GM18951 (cell line): ENCODE data around the gene DNAJB14.

ENCODE experiments used
- POLR2A ChIP-seq: IDR thresholded peaks from 4 replicates; pipeline ENCODE4 v1.6.1; 2011; ENCODE audit warnings: mild to moderate bottlenecking; ENCODE audit not compliant: insufficient read length, insufficient read depth; ENCODE audit errors: extremely low read depth
- in situ Hi-C: fragments of 300-500 bp; cut with MboI; formaldehyde crosslinking; loops from one replicate; pipeline ENCODE4 v1.12.0; 2022; ENCODE audit warnings: low sequenced_read_pairs, mixed read lengths, inconsistent platforms; ENCODE audit not compliant: unreplicated experiment

The DNAJB14 gene

GRCh38 chr4:99894161-99894997 lies 52.0 kb downstream of the DNAJB14 start, which contains the start of gene LAMTOR3:
Gene LAMTOR3 (minus strand): TSS chr4:99894427. CDS start chr4:99893963, 464 bp downstream.
- in situ Hi-C loops: no loop called here
- peak; percentile 62 for TF ChIP-seq POLR2A

- no peak for TF ChIP-seq POLR2A
- in situ Hi-C loops: no loop called here
Observed at GRCh38 chr4:99893839-99894160, 52.6 kb downstream of the DNAJB14 start.

- TF ChIP-seq POLR2A: no peak
- in situ Hi-C loops: no loop called here
Observed at GRCh38 chr4:99893029-99893428, 53.4 kb downstream of the DNAJB14 start.

- in situ Hi-C loops: no loop called here
- TF ChIP-seq POLR2A: no peak
Observed at GRCh38 chr4:99891351-99891750, 55.1 kb downstream of the DNAJB14 start.

GRCh38 chr4:99887837-99888236 lies 58.6 kb downstream of the DNAJB14 start:
- no peak for TF ChIP-seq POLR2A
- in situ Hi-C loops: loop anchor here (5.0 kb wide), 1 partner anchor 326 kb away; the partner anchor contains the start of gene TRMT10A

GRCh38 chr4:99886146-99886545 lies 60.3 kb downstream of the DNAJB14 start:
- in situ Hi-C loops: loop anchor here (5.0 kb wide), 1 partner anchor 324 kb away; the partner anchor contains the start of gene TRMT10A
- no peak for TF ChIP-seq POLR2A

GRCh38 chr4:99885687-99886086 lies 60.7 kb downstream of the DNAJB14 start:
- TF ChIP-seq POLR2A: no peak
- in situ Hi-C loops: loop anchor here (5.0 kb wide), 1 partner anchor 323 kb away; the partner anchor contains the start of gene TRMT10A

GRCh38 chr4:99885063-99885664 lies 61.3 kb downstream of the DNAJB14 start:
- TF ChIP-seq POLR2A: no peak
- in situ Hi-C loops: loop anchor here (5.0 kb wide), 1 partner anchor 323 kb away; the partner anchor contains the start of gene TRMT10A

GRCh38 chr4:99879458-99879857 lies 67.0 kb downstream of the DNAJB14 start:
- TF ChIP-seq POLR2A: no peak
- in situ Hi-C loops: loop anchor here (5.0 kb wide), 1 partner anchor 67 kb away; no protein-coding TSS in a partner anchor

- in situ Hi-C loops: loop anchor here (5.0 kb wide), 1 partner anchor 66 kb away; no protein-coding TSS in a partner anchor
- TF ChIP-seq POLR2A: no peak
Observed at GRCh38 chr4:99878604-99879003, 67.8 kb downstream of the DNAJB14 start.

- no peak for TF ChIP-seq POLR2A
- in situ Hi-C loops: loop anchor here (5.0 kb wide), 1 partner anchor 65 kb away; no protein-coding TSS in a partner anchor
Observed at GRCh38 chr4:99876946-99877345, 69.5 kb downstream of the DNAJB14 start.

GRCh38 chr4:99875071-99875470 lies 71.3 kb downstream of the DNAJB14 start:
- in situ Hi-C loops: loop anchor here (5.0 kb wide), 1 partner anchor 63 kb away; no protein-coding TSS in a partner anchor
- no peak for TF ChIP-seq POLR2A

- no peak for TF ChIP-seq POLR2A
- in situ Hi-C loops: no loop called here
Observed at GRCh38 chr4:99872570-99872969, 73.8 kb downstream of the DNAJB14 start.

GRCh38 chr4:99868126-99868596 lies 78.3 kb downstream of the DNAJB14 start:
- in situ Hi-C loops: no loop called here
- no peak for TF ChIP-seq POLR2A

GRCh38 chr4:99863804-99864203 lies 82.6 kb downstream of the DNAJB14 start:
- in situ Hi-C loops: no loop called here
- TF ChIP-seq POLR2A: no peak
